ENCODE measurements around the gene GAN.

- TF ChIP-seq CTCF (conservative IDR thresholded peaks at IDR 0.05; ENCODE audit: low read depth, low read length) (no peak), RCOR1 (IDR thresholded peaks at IDR 0.05; ENCODE audit: insufficient replicate concordance, low read length) (no peak), ELK1 (IDR thresholded peaks at IDR 0.05; ENCODE audit: borderline replicate concordance, low read depth, low read length) (no peak), RFX5 (IDR thresholded peaks at IDR 0.05; ENCODE audit: low read depth, low read length) (no peak), POLR2A (IDR thresholded peaks at IDR 0.05; ENCODE audit: low read depth, low read length) (no peak), RAD21 (IDR thresholded peaks at IDR 0.05; ENCODE audit: low read length) (no peak), MXI1 (IDR thresholded peaks at IDR 0.05; ENCODE audit: borderline replicate concordance, low read depth, low read length) (no peak), MAZ (IDR thresholded peaks at IDR 0.05; ENCODE audit: borderline replicate concordance, low read depth, low read length) (no peak), SMC3 (IDR thresholded peaks at IDR 0.05; ENCODE audit: low read depth, low read length) (no peak), USF2 (IDR thresholded peaks at IDR 0.05; ENCODE audit: low read depth, low read length) (no peak), NFE2L2 (IDR thresholded peaks at IDR 0.05; ENCODE audit: low read depth, low read length) (no peak)
Measured at GRCh38 chr16:81416749-81417148, 102.0 kb downstream of the GAN start.

All from IMR-90 (cell line).